Thyroid gland (tissue), 4 donors: Measurements from ENCODE around the gene FOXN3. TPM values are rescaled to one million over a fixed set of nuclear protein-coding genes. Genes with fewer than 3 reads are reported as not detected.
A peak's percentile ranks its signal among the peaks of the same experiment; 100 is the strongest.
"Not testable (repeated sequence)": the region's sequence is repeated elsewhere in the genome, so short reads cannot be mapped to it uniquely, and the experiment has no call there.

Experiments used
- DNase-seq, 2 donors: peaks; one replicate each; pipeline ENCODE4 v3.0.0-alpha.2; 2019
- H3K27ac ChIP-seq, 3 donors: fragments of 200-600 bp; sonication (generic); 1 replicate in 2 of 3; 2 replicates in 1 of 3; pipeline ENCODE4 v1.5.1; 2016 to 2019; ENCODE audit warnings: mild to moderate bottlenecking in 1 of 3, moderate library complexity in 1 of 3
- H3K27me3 ChIP-seq: fragments of 200-600 bp; sonication (generic); one replicate; pipeline ENCODE4 v1.5.1; 2019
- H3K36me3 ChIP-seq, 2 donors: fragments of 200-600 bp; sonication (generic); one replicate each; pipeline ENCODE4 v1.5.1; 2016 to 2019
- H3K4me1 ChIP-seq, 2 donors: fragments of 200-600 bp; sonication (generic); one replicate each; pipeline ENCODE4 v1.5.1; 2017 to 2019
- H3K4me3 ChIP-seq, 3 donors: fragments of 200-600 bp; sonication (generic); replicated peaks in 1 of 3; 1 replicate in 2 of 3; 2 replicates in 1 of 3; pipeline ENCODE4 v1.5.1; 2016; ENCODE audit warnings: mild to moderate bottlenecking in 1 of 3
- H3K9me3 ChIP-seq: fragments of 200-600 bp; sonication (generic); one replicate; pipeline ENCODE4 v1.5.1; 2017
- CTCF ChIP-seq, 6 experiments: fragments of 200-600 bp in 3 of 6; fragments of 450-650 bp in 3 of 6; sonication (generic) in 3 of 6; IDR thresholded peaks; one replicate each; pipeline ENCODE4 v1.5.1; 2016 to 2019; ENCODE audit warnings: antibody characterized with exemption in 6 of 6, mild to moderate bottlenecking in 2 of 6, inconsistent platforms in 1 of 6, moderate library complexity in 1 of 6
- POLR2A ChIP-seq, 2 donors: fragments of 450-650 bp; IDR thresholded peaks; one replicate each; pipeline ENCODE4 v1.6.1; 2017; ENCODE audit warnings: antibody characterized with exemption in 2 of 2, mild to moderate bottlenecking in 2 of 2, moderate library complexity in 1 of 2
- WGBS, 2 donors: methylation state at CpG; one replicate each; pipeline ENCODE4 v1.1.5; 2017; 5-methylcytosine and 5-hydroxymethylcytosine counted together
- intact Hi-C: fragments of 100-400 bp; cut with DNase I; formaldehyde crosslinking; loops from one replicate; pipeline ENCODE4 v1.15.1; 2023
- total RNA-seq, 4 donors: library from RNA; depleted of rRNA; stranded (reverse); fragments of >200 nt; gene quantifications; one replicate each; pipeline ENCODE4 v1.2.3, GENCODE V29; 2016

FOXN3 gene
- total RNA-seq, 4 donors from 2014 or later = 38.7 to 70.1 (median 43.1) TPM

GRCh38 chr14:89160437-89160836 is 256.6 kb downstream of the FOXN3 start:
- Histone ChIP-seq H3K9me3 (no peaks in the 10 kb centered on the region), H3K4me3 (no peak overlapping the region), H3K27me3 (no peaks in the 10 kb centered on the region), H3K4me1 (peaks cover 0 to 5% of the 10 kb centered on the region in 2 donors), H3K27ac (no peak overlapping the region), H3K36me3 (peaks cover 4 to 5% of the 10 kb centered on the region in 2 donors)
- intact Hi-C loops = no loop called here
- DNase-seq = no peak
- WGBS, 2 donors = 91 to 92% methylated on average over 7 of the region's 7 CpGs
- TF ChIP-seq POLR2A (IDR thresholded peaks at IDR 0.05) = no peak
- TF ChIP-seq CTCF (IDR thresholded peaks at IDR 0.05) = no peak

DNA sequence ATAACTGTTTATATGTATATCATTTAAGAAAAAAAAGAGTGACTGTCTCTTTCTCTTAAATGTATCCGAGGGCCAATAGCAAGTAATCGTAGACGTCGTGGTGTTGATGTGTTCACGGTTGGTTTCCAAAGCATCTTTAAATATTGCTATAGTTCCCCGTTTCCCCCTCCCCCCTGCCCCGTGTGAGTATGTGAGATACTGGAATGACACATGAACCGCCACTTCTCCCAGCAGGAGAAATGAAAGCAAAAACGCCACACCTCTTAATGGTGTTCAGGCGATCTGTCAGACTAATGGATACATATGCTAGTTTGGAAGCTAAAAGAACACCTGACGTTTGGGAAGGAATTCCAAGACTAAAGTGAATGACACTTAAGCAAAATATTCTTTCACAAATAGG is 258.3 kb downstream of the FOXN3 start:
- no peaks in the 10 kb centered on the region for H3K27me3 ChIP-seq
- no peak overlapping the region for H3K4me3 ChIP-seq
- no peak for DNase-seq
- 88 to 93% methylated on average over 11 of the region's 11 CpGs for WGBS, 2 donors
- no peaks in the 10 kb centered on the region for H3K4me1 ChIP-seq
- intact Hi-C loops = no loop called here
- peaks cover 4 to 5% of the 10 kb centered on the region in 2 donors for H3K36me3 ChIP-seq
- TF ChIP-seq CTCF (IDR thresholded peaks at IDR 0.05) (no peak), POLR2A (IDR thresholded peaks at IDR 0.05) (no peak)
- H3K9me3 ChIP-seq = no peaks in the 10 kb centered on the region
- no peak overlapping the region for H3K27ac ChIP-seq

- H3K4me1 ChIP-seq, H3K36me3 ChIP-seq, H3K27me3 ChIP-seq, H3K9me3 ChIP-seq, H3K27ac ChIP-seq, intact Hi-C loops, DNase-seq, H3K4me3 ChIP-seq: not testable (repeated sequence)
- 89 to 92% methylated on average over 7 of the region's 7 CpGs for WGBS, 2 donors
Measured at GRCh38 chr14:89158104-89158503, 258.9 kb downstream of the FOXN3 start.

- no peaks in the 10 kb centered on the region for H3K9me3 ChIP-seq
- TF ChIP-seq POLR2A (IDR thresholded peaks at IDR 0.05) = no peak
- TF ChIP-seq CTCF (IDR thresholded peaks at IDR 0.05) = no peak
- DNase-seq = no peak
- intact Hi-C loops = no loop called here
- no peaks in the 10 kb centered on the region for H3K36me3 ChIP-seq
- H3K4me1 ChIP-seq = no peaks in the 10 kb centered on the region
- 95% methylated on average over 5 of the region's 5 CpGs for WGBS, 2 donors
- no peak overlapping the region for H3K27ac ChIP-seq
- no peaks in the 10 kb centered on the region for H3K27me3 ChIP-seq
- H3K4me3 ChIP-seq = no peak overlapping the region
Measured at GRCh38 chr14:89155491-89155890, 261.5 kb downstream of the FOXN3 start.

- H3K4me1 ChIP-seq, H3K36me3 ChIP-seq, intact Hi-C loops, H3K9me3 ChIP-seq, H3K27ac ChIP-seq, H3K4me3 ChIP-seq, H3K27me3 ChIP-seq, DNase-seq: not testable (repeated sequence)
- 88% methylated on average over 2 of the region's 2 CpGs for WGBS, 2 donors
Measured at GRCh38 chr14:89151693-89152092, 265.3 kb downstream of the FOXN3 start.

DNA sequence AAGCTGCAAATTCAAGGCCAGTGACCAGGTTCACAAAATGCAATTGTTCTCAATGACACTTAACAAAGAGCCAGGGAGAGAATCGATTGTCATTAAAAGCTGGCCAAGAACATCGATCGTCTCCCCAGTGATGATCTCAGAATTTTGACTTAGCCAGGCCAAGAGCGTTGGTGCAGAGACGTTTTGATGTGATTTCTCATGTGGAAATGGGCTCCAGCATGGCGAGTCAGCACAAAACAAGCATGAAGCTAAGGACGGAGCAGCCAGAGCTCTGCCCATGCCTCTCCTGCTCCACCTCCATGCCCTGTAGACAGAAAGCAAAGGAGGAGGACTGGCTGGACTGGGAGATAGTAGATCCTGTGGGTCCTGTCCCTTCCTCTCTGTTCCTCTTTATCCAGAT is 270.8 kb downstream of the FOXN3 start:
- no peak overlapping the region for H3K4me3 ChIP-seq

More for the DNA sequence above, 270.8 kb downstream of the FOXN3 start:
- Histone ChIP-seq H3K9me3 (no peaks in the 10 kb centered on the region), H3K4me1 (peaks cover 0 to 4% of the 10 kb centered on the region in 2 donors), H3K27ac (no peak overlapping the region), H3K36me3 (no peaks in the 10 kb centered on the region), H3K27me3 (no peaks in the 10 kb centered on the region)
- intact Hi-C loops = no loop called here
- DNase-seq = peak in 1 of 2 donors; percentile 9
- 39 to 42% methylated on average over 7 of the region's 7 CpGs for WGBS, 2 donors
- no peak for TF ChIP-seq POLR2A (IDR thresholded peaks at IDR 0.05)
- no peak for TF ChIP-seq CTCF (IDR thresholded peaks at IDR 0.05)
